ENCODE measurements around the gene TUBB8. TPM values are rescaled to one million over a fixed set of nuclear protein-coding genes. Genes with fewer than 3 reads are reported as not detected.

Gene TUBB8
- total RNA-seq, 1 donor from 2014 or later: 1.1 TPM

DNA sequence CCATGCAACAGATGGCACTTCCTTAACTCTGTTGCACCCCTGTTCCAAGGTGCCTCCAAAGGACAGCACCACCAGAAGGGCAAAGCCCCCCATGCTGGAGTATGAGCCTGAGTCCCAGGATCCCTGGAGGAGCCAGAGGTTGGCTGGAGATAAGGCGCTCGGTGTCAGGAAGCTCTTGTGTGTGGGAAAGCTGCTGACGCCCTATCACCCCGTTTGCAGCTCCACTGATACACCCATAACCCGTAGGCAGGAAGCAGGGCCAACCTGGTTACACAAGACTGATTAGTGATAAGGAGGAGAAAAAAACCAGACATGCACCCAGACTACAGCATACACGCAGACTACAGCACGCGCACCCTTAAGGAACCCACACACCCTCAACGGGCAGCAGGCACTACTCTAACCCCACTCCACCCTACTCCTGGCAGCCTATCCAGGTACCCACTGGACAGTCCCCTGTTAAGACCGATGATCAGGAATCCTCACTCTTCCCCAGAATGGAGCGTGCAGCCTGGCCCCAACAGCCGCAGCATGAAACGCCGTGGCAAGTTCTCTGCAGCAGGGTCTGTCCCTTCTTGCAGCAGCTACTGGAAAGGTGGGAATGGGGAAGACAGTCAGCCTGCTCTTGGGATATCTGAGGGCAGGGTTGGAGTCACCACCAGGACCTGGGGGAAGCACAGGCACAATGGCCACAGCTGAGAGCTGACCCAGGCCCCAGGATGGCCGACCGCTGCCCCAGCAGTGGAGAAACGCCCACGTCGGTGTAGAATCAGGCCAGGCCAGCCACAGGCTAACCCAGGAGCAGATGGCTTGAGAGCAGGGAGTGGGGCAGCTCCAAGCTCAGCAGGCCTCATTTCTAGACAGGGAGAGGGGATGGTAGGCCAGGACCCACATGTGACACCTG lies 38.3 kb upstream of the TUBB8 start:
- no peak overlapping the region for H3K27ac Mint-ChIP-seq (ENCODE audit: unreplicated experiment)
- H3K36me3 Mint-ChIP-seq (ENCODE audit: unreplicated experiment): no peaks in the 10 kb centered on the region
- H3K4me3 Mint-ChIP-seq (ENCODE audit: unreplicated experiment): no peak overlapping the region
- H3K4me1 Mint-ChIP-seq (ENCODE audit: low read depth, unreplicated experiment): no peaks in the 10 kb centered on the region
- H3K27me3 Mint-ChIP-seq (ENCODE audit: unreplicated experiment): peaks cover 9% of the 10 kb centered on the region
- no peak for DNase-seq
- H3K9me3 Mint-ChIP-seq (ENCODE audit: unreplicated experiment): peaks cover 8% of the 10 kb centered on the region
- TF ChIP-seq, protein P1, sequence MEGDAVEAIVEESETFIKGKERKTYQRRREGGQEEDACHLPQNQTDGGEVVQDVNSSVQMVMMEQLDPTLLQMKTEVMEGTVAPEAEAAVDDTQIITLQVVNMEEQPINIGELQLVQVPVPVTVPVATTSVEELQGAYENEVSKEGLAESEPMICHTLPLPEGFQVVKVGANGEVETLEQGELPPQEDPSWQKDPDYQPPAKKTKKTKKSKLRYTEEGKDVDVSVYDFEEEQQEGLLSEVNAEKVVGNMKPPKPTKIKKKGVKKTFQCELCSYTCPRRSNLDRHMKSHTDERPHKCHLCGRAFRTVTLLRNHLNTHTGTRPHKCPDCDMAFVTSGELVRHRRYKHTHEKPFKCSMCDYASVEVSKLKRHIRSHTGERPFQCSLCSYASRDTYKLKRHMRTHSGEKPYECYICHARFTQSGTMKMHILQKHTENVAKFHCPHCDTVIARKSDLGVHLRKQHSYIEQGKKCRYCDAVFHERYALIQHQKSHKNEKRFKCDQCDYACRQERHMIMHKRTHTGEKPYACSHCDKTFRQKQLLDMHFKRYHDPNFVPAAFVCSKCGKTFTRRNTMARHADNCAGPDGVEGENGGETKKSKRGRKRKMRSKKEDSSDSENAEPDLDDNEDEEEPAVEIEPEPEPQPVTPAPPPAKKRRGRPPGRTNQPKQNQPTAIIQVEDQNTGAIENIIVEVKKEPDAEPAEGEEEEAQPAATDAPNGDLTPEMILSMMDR (IDR thresholded peaks at IDR 0.05; ENCODE audit: partially characterized antibody, unreplicated experiment): no peak

DNA sequence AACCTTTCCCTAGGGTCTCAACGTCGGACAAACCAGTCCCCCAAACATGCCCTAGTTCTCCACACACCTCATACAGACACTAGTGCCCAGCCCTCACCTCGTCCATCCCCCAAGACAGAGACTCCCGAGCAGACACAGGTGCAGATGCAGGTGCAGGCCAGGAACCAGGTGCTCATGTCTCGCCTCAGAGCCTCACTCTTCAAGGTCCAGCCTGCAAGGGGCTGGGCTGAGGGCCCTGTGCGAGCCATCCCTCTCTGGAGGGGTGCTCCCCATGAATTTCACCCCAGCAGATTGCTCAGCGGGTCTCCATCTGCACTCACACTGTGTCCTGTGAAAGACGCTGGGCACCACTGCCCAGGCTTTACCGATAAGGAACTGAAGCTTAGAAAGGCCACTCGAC lies 36.9 kb upstream of the TUBB8 start:
- Mint-ChIP-seq H3K27ac (ENCODE audit: unreplicated experiment) (no peak overlapping the region), H3K36me3 (ENCODE audit: unreplicated experiment) (no peaks in the 10 kb centered on the region), H3K9me3 (ENCODE audit: unreplicated experiment) (peaks cover 13% of the 10 kb centered on the region), H3K4me3 (ENCODE audit: unreplicated experiment) (no peak overlapping the region), H3K4me1 (ENCODE audit: low read depth, unreplicated experiment) (no peaks in the 10 kb centered on the region), H3K27me3 (ENCODE audit: unreplicated experiment) (peaks cover 11% of the 10 kb centered on the region)
- TF ChIP-seq, protein P1 (IDR thresholded peaks at IDR 0.05; ENCODE audit: partially characterized antibody, unreplicated experiment): no peak
- no peak for DNase-seq

DNA sequence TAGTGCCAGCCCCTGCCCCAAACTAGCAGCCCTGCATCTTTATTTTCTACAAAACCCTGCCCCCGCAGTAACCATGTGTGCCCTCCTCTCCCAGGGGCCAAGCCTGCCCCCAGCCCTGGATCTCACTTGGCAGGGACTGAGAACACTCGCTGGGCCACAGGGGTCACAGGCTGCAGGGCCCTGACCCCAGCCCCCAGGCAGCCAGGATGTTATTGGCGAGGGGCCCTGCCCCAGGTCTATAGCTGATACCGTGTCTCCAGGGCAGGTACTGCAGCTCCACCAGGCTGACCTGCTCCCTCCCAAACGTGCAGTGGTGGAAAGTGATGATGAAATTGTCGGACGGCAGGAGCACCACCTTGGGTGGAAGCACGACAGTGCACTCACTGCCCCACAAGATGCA lies 35.9 kb upstream of the TUBB8 start:
- peaks cover 13% of the 10 kb centered on the region for H3K9me3 Mint-ChIP-seq (ENCODE audit: unreplicated experiment)

DNA sequence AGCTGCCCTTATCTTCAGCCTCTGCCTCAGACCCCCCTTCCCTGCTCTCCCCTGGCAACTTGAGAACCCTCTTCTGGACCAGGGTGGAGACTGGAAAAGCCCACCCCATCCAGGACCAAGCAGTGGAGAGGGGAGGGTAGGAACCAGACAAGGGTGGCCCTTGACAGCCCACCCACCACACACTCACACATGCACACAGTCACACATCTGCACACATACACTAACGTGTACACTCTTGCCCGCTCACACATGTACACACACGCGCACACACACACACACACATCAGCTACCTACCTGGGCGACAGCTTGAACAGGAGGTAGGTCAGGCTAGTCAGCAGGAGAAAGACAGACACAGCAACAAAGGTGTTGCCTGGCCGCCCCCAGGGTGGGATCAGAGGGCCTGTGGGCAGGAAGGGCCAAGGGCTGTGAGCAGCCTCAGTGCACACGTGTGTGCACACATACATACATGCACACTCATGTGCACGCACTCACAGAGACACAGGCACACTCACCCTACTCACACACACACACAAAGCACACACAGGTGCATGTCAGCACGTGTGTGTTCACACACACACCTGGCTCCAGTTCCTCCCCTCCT lies 34.9 kb upstream of the TUBB8 start:
- Mint-ChIP-seq H3K27ac (ENCODE audit: unreplicated experiment) (no peak overlapping the region), H3K9me3 (ENCODE audit: unreplicated experiment) (peaks cover 13% of the 10 kb centered on the region), H3K36me3 (ENCODE audit: unreplicated experiment) (no peaks in the 10 kb centered on the region), H3K27me3 (ENCODE audit: unreplicated experiment) (peaks cover 11% of the 10 kb centered on the region), H3K4me3 (ENCODE audit: unreplicated experiment) (no peak overlapping the region), H3K4me1 (ENCODE audit: low read depth, unreplicated experiment) (no peaks in the 10 kb centered on the region)
- no peak for DNase-seq
- TF ChIP-seq, protein P1 (IDR thresholded peaks at IDR 0.05; ENCODE audit: partially characterized antibody, unreplicated experiment): no peak

More for the DNA sequence above, 35.9 kb upstream of the TUBB8 start:
- peaks cover 11% of the 10 kb centered on the region for H3K27me3 Mint-ChIP-seq (ENCODE audit: unreplicated experiment)
- no peaks in the 10 kb centered on the region for H3K36me3 Mint-ChIP-seq (ENCODE audit: unreplicated experiment)
- H3K4me1 Mint-ChIP-seq (ENCODE audit: low read depth, unreplicated experiment): no peaks in the 10 kb centered on the region
- no peak for DNase-seq
- H3K4me3 Mint-ChIP-seq (ENCODE audit: unreplicated experiment): no peak overlapping the region
- TF ChIP-seq, protein P1 (IDR thresholded peaks at IDR 0.05; ENCODE audit: partially characterized antibody, unreplicated experiment): no peak
- H3K27ac Mint-ChIP-seq (ENCODE audit: unreplicated experiment): no peak overlapping the region

Measured in glutamatergic neuron (in vitro differentiated cells).